ENCODE measurements around the gene PTK6. TPM values are rescaled to one million over a fixed set of nuclear protein-coding genes. Genes with fewer than 3 reads are reported as not detected.
"Not testable (repeated sequence)": the region's sequence is repeated elsewhere in the genome, so short reads cannot be mapped to it uniquely, and the experiment has no call there.

Gene PTK6
- total RNA-seq, 4 donors from 2014 or later: under 0.01 TPM; not detected in 2

DNA sequence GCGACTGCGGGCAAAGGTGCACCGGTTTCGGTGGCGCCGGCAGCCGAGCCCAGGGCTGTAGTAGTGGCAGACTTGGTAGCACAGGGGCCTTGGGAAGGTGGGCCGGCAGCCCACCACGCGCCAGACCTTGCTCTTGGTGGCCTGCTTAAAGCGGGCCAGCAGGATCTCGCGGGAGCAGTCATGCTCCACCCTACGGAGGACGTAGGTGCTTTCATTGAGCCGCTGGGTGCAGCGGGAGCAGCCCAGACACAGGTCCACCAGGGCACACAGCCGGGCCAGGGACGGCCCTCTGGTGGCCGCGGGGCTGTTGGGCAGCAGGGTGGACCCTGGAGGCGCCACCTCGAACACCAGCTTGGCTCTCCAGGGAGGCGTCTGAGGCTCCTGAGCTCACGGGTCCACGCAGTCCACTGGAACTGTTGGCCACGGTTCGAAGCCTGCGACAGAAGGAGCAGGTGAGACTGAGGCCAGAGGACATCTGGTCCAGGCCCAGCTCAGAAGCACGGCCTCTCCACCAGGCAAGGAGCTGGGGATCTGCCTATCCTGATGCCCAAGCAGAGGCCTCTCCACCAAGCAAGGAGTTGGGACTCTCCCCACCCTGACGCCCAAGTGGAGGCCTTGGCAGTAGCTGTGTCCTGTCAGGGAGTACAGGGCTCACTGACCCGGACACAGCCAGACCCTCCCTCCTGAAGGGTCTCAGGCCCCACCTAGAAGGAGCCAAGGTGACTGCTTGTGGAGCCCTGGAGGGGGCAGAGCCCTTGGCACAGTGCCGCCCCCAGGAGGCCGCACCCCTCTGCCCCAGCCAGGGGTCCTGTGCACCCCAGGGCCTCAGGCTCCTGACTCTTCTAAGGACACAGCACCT lies 35.8 kb upstream of the PTK6 start:
- peak overlapping the region; percentile 63 to 85 for H3K4me3 ChIP-seq
- no peaks in the 10 kb centered on the region for H3K9me3 ChIP-seq
- H3K4me1 ChIP-seq: peaks cover 0 to 6% of the 10 kb centered on the region in 2 donors
- no peak for DNase-seq
- no peak for TF ChIP-seq POLR2A (IDR thresholded peaks at IDR 0.05)
- TF ChIP-seq, protein P1, sequence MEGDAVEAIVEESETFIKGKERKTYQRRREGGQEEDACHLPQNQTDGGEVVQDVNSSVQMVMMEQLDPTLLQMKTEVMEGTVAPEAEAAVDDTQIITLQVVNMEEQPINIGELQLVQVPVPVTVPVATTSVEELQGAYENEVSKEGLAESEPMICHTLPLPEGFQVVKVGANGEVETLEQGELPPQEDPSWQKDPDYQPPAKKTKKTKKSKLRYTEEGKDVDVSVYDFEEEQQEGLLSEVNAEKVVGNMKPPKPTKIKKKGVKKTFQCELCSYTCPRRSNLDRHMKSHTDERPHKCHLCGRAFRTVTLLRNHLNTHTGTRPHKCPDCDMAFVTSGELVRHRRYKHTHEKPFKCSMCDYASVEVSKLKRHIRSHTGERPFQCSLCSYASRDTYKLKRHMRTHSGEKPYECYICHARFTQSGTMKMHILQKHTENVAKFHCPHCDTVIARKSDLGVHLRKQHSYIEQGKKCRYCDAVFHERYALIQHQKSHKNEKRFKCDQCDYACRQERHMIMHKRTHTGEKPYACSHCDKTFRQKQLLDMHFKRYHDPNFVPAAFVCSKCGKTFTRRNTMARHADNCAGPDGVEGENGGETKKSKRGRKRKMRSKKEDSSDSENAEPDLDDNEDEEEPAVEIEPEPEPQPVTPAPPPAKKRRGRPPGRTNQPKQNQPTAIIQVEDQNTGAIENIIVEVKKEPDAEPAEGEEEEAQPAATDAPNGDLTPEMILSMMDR (IDR thresholded peaks at IDR 0.05): no peak
- no peaks in the 10 kb centered on the region for H3K27me3 ChIP-seq
- intact Hi-C loops (cut with DNase I; ENCODE audit: low total_unique reads): no loop called here
- no peaks in the 10 kb centered on the region for H3K36me3 ChIP-seq
- peak overlapping the region; percentile 63 to 78 for H3K27ac ChIP-seq

DNA sequence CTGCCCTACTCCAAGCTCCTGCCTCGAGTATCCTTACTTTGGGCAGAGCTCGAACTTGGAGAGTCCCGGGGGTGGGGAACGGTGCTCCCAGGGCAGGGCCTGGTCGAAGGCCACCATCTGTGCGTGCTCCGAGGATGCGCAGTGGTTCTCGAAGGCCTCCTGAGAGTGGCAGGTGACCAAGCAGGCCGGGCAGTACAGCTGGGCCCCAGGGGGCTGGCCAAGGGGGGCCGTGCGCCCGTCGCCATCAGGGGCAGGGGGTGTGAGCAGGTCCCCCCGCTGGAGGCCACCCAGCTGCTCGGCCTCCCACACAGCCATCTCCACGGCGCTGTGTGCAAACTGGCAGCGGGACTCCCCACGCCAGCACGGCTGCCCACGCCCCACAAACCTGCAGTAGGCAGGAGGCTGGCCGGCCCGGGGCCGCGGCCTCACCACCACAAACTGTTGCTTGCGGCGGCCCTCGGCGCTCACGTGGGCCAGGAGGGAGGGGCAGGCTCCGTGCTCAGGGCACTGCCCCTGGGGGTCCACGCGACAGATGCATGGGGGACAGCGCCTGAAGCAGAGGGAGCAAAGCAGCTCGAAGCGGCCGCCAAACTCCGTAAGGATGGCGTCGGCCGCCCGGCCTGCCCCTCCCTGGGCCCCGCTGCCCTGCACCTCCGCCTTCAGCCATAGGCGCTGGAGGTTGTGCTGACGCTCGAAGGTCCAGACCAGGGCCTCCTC lies 35.1 kb upstream of the PTK6 start:
- intact Hi-C loops (cut with DNase I; ENCODE audit: low total_unique reads): no loop called here

DNA sequence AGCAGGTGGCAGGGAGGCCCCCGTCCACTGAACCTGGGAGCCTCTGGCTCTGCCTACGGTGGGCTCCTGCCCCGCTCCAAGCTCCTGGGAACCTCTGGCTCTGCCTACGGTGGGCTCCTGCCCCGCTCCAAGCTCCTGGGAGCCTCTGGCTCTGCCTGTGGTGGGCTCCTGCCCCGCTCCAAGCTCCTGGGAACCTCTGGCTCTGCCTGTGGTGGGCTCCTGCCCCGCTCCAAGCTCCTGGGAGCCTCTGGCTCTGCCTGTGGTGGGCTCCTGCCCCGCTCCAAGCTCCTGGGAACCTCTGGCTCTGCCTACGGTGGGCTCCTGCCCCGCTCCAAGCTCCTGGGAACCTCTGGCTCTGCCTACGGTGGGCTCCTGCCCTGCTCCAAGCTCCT lies 33.9 kb upstream of the PTK6 start:
- H3K4me1 ChIP-seq; H3K4me3 ChIP-seq; H3K9me3 ChIP-seq; H3K27me3 ChIP-seq; DNase-seq; H3K27ac ChIP-seq; H3K36me3 ChIP-seq; intact Hi-C loops (cut with DNase I; ENCODE audit: low total_unique reads): not testable (repeated sequence)

More for the DNA sequence above, 35.1 kb upstream of the PTK6 start:
- Histone ChIP-seq H3K4me1 (peaks cover 0 to 6% of the 10 kb centered on the region in 2 donors), H3K4me3 (no peak overlapping the region), H3K9me3 (no peaks in the 10 kb centered on the region), H3K27ac (no peak overlapping the region), H3K36me3 (no peaks in the 10 kb centered on the region), H3K27me3 (no peaks in the 10 kb centered on the region)
- TF ChIP-seq, protein P1 (IDR thresholded peaks at IDR 0.05): no peak
- no peak for TF ChIP-seq POLR2A (IDR thresholded peaks at IDR 0.05)
- no peak for DNase-seq

DNA sequence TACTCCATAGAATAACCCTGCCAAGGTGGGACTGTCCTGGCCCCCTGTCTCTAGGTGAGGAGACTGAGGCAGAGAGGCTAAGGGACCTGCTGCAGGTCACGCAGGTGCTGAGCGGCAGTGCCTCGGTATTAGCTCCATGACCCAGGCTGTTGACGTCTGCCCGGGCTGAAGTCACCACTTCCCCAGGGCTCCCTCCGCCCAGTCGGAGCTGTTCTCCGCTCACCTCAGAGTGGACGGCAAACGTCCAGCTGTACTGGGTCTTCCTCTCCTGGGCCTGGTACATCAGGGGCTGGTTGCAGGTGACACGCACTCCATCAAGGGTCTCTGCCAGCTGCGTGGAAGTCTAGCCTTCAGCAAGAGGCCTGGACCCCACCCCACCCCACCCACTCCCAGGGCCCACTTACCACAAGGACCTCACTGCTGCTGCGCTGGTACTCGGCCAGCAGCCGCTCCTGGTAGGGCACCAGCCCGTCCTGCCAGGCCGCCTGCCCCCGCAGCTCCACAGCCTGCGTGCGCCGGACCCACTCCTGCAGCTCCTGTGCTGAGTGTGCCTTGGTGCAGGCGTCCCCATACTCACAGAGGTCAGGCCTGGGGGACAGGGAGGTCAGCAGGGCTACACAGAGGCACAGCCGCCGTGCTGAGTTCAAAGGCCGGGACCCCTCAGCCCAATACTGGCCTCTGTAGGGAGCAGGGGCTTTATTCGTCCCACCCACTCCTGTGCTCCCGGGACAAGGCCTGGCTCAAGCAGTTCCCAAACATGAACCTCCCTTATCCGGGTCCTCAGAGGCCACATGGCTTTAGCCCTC lies 33.3 kb upstream of the PTK6 start:
- no peak overlapping the region for H3K27ac ChIP-seq
- H3K4me1 ChIP-seq: peaks cover 0 to 6% of the 10 kb centered on the region in 2 donors
- intact Hi-C loops (cut with DNase I; ENCODE audit: low total_unique reads): no loop called here
- TF ChIP-seq, protein P1 (IDR thresholded peaks at IDR 0.05): no peak
- no peak for TF ChIP-seq POLR2A (IDR thresholded peaks at IDR 0.05)
- H3K36me3 ChIP-seq: no peaks in the 10 kb centered on the region
- no peak for DNase-seq
- no peak overlapping the region for H3K4me3 ChIP-seq
- no peaks in the 10 kb centered on the region for H3K27me3 ChIP-seq
- H3K9me3 ChIP-seq: no peaks in the 10 kb centered on the region
